ENCODE data around the gene GYPE. TPM values are rescaled to one million over a fixed set of nuclear protein-coding genes. Genes with fewer than 3 reads are reported as not detected.
"Not testable (repeated sequence)": the region's sequence is repeated elsewhere in the genome, so short reads cannot be mapped to it uniquely, and the experiment has no call there.

Gene GYPE
- polyA plus RNA-seq = 1 to 10 TPM in 2 of 3 donors, not detected in 1; 1.7 to 3.7 TPM

- not testable (repeated sequence) for H3K9me3 Mint-ChIP-seq; H3K36me3 Mint-ChIP-seq; DNase-seq; H3K27me3 Mint-ChIP-seq (ENCODE audit: low read depth in 3 of 3); H3K4me3 Mint-ChIP-seq
- peaks cover 21 to 38% of the 10 kb centered on the region in 2 donors for H3K4me1 Mint-ChIP-seq
- peak within 1 kb of the TSS in 1 of 6 donors; percentile 17 for H3K27ac Mint-ChIP-seq
Measured at GRCh38 chr4:143905440-143905839, at the start of gene GYPE. GYPE (minus strand) TSS chr4:143905559; CDS start chr4:143905507, 52 bp downstream.

GRCh38 chr4:143951458-143951972, 46.2 kb upstream of the GYPE start:
- H3K36me3 Mint-ChIP-seq; DNase-seq; H3K27me3 Mint-ChIP-seq (ENCODE audit: low read depth in 3 of 3); H3K27ac Mint-ChIP-seq; H3K4me1 Mint-ChIP-seq; H3K4me3 Mint-ChIP-seq: not testable (repeated sequence)
- H3K9me3 Mint-ChIP-seq = peaks cover 12 to 36% (median 20%) of the 10 kb centered on the region in 6 donors

- not testable (repeated sequence) for H3K27me3 Mint-ChIP-seq (ENCODE audit: low read depth in 3 of 3); H3K27ac Mint-ChIP-seq; H3K36me3 Mint-ChIP-seq; H3K4me1 Mint-ChIP-seq; DNase-seq; H3K4me3 Mint-ChIP-seq
- H3K9me3 Mint-ChIP-seq = peaks cover 12 to 36% (median 19%) of the 10 kb centered on the region in 6 donors
Measured at GRCh38 chr4:143950967-143951366, 45.6 kb upstream of the GYPE start.

- not testable (repeated sequence) for H3K4me1 Mint-ChIP-seq; DNase-seq; H3K27ac Mint-ChIP-seq; H3K4me3 Mint-ChIP-seq; H3K36me3 Mint-ChIP-seq; H3K27me3 Mint-ChIP-seq (ENCODE audit: low read depth in 3 of 3)
- peaks cover 12 to 36% (median 19%) of the 10 kb centered on the region in 6 donors for H3K9me3 Mint-ChIP-seq
Measured at GRCh38 chr4:143950185-143950584, 44.8 kb upstream of the GYPE start.

- DNase-seq; H3K36me3 Mint-ChIP-seq; H3K4me1 Mint-ChIP-seq; H3K27ac Mint-ChIP-seq; H3K4me3 Mint-ChIP-seq; H3K27me3 Mint-ChIP-seq (ENCODE audit: low read depth in 3 of 3): not testable (repeated sequence)
- peaks cover 12 to 20% (median 13%) of the 10 kb centered on the region in 6 donors for H3K9me3 Mint-ChIP-seq
Measured at GRCh38 chr4:143947493-143947892, 42.1 kb upstream of the GYPE start.

- H3K4me3 Mint-ChIP-seq; H3K36me3 Mint-ChIP-seq; H3K4me1 Mint-ChIP-seq; H3K27ac Mint-ChIP-seq; DNase-seq; H3K9me3 Mint-ChIP-seq; H3K27me3 Mint-ChIP-seq (ENCODE audit: low read depth in 3 of 3): not testable (repeated sequence)
Measured at GRCh38 chr4:143940708-143941107, 35.3 kb upstream of the GYPE start.

- H3K27ac Mint-ChIP-seq = no peak overlapping the region
- H3K4me1 Mint-ChIP-seq = no peaks in the 10 kb centered on the region
- H3K36me3 Mint-ChIP-seq = no peaks in the 10 kb centered on the region
- DNase-seq = no peak
- H3K27me3 Mint-ChIP-seq (ENCODE audit: low read depth in 3 of 3) = peaks cover 0 to 2% (median 0%) of the 10 kb centered on the region in 3 donors
- no peak overlapping the region for H3K4me3 Mint-ChIP-seq
- no peaks in the 10 kb centered on the region for H3K9me3 Mint-ChIP-seq
Measured at GRCh38 chr4:143939528-143939927, 34.2 kb upstream of the GYPE start.

GRCh38 chr4:143938890-143939289, 33.5 kb upstream of the GYPE start:
- H3K27me3 Mint-ChIP-seq (ENCODE audit: low read depth in 3 of 3); DNase-seq; H3K36me3 Mint-ChIP-seq; H3K27ac Mint-ChIP-seq; H3K9me3 Mint-ChIP-seq; H3K4me3 Mint-ChIP-seq; H3K4me1 Mint-ChIP-seq: not testable (repeated sequence)

GRCh38 chr4:143921181-143921580, 15.8 kb upstream of the GYPE start:
- Mint-ChIP-seq H3K36me3 (no peaks in the 10 kb centered on the region), H3K27ac (peak overlapping the region; percentile 15 to 86 (median 74)), H3K9me3 (peaks cover 0 to 5% (median 0%) of the 10 kb centered on the region in 6 donors), H3K4me3 (peak overlapping the region in 4 of 5 donors; percentile 10 to 72 (median 48)), H3K27me3 (ENCODE audit: low read depth in 3 of 3) (peaks cover 0 to 5% (median 2%) of the 10 kb centered on the region in 3 donors), H3K4me1 (peaks cover 21 to 28% of the 10 kb centered on the region in 2 donors)
- peak; percentile 24 to 41 (median 37) for DNase-seq

- peaks cover 25 to 31% of the 10 kb centered on the region in 2 donors for H3K4me1 Mint-ChIP-seq
- H3K27ac Mint-ChIP-seq; H3K9me3 Mint-ChIP-seq; H3K27me3 Mint-ChIP-seq (ENCODE audit: low read depth in 3 of 3); DNase-seq; H3K36me3 Mint-ChIP-seq; H3K4me3 Mint-ChIP-seq: not testable (repeated sequence)
Measured at GRCh38 chr4:143916485-143916884, 11.1 kb upstream of the GYPE start.

- not testable (repeated sequence) for H3K9me3 Mint-ChIP-seq; H3K27me3 Mint-ChIP-seq (ENCODE audit: low read depth in 3 of 3); DNase-seq; H3K36me3 Mint-ChIP-seq
- Mint-ChIP-seq H3K27ac (peak overlapping the region; percentile 53 to 90 (median 78)), H3K4me3 (peak overlapping the region; percentile 84 to 89 (median 88)), H3K4me1 (peaks cover 34 to 49% of the 10 kb centered on the region in 2 donors)
Measured at GRCh38 chr4:143912478-143912877, 7.1 kb upstream of the GYPE start.

- Mint-ChIP-seq H3K4me3 (peak overlapping the region; percentile 84 to 89 (median 88)), H3K4me1 (peaks cover 36 to 55% of the 10 kb centered on the region in 2 donors), H3K27ac (peak overlapping the region; percentile 53 to 90 (median 82))
- not testable (repeated sequence) for H3K27me3 Mint-ChIP-seq (ENCODE audit: low read depth in 3 of 3); H3K9me3 Mint-ChIP-seq; H3K36me3 Mint-ChIP-seq
- DNase-seq = peak; percentile 34 to 52 (median 49)
Measured at GRCh38 chr4:143911528-143912417, 6.4 kb upstream of the GYPE start.

GRCh38 chr4:143910906-143911305, 5.5 kb upstream of the GYPE start:
- peak overlapping the region in 2 of 6 donors; percentile 40 to 74 for H3K27ac Mint-ChIP-seq
- DNase-seq; H3K9me3 Mint-ChIP-seq; H3K36me3 Mint-ChIP-seq; H3K27me3 Mint-ChIP-seq (ENCODE audit: low read depth in 3 of 3): not testable (repeated sequence)
- peaks cover 36 to 61% of the 10 kb centered on the region in 2 donors for H3K4me1 Mint-ChIP-seq
- peak overlapping the region; percentile 78 to 89 (median 88) for H3K4me3 Mint-ChIP-seq

- not testable (repeated sequence) for H3K27me3 Mint-ChIP-seq (ENCODE audit: low read depth in 3 of 3); H3K36me3 Mint-ChIP-seq; H3K9me3 Mint-ChIP-seq; H3K27ac Mint-ChIP-seq
- Mint-ChIP-seq H3K4me1 (peaks cover 36 to 61% of the 10 kb centered on the region in 2 donors), H3K4me3 (peak overlapping the region in 1 of 5 donors; percentile 58)
- DNase-seq = peak in 2 of 3 donors; percentile 17 to 18
Measured at GRCh38 chr4:143907811-143908210, 2.5 kb upstream of the GYPE start.

Measured in immature natural killer cell (primary cell).